Measurements from ENCODE around the gene DDX10.

The DDX10 gene

DNA sequence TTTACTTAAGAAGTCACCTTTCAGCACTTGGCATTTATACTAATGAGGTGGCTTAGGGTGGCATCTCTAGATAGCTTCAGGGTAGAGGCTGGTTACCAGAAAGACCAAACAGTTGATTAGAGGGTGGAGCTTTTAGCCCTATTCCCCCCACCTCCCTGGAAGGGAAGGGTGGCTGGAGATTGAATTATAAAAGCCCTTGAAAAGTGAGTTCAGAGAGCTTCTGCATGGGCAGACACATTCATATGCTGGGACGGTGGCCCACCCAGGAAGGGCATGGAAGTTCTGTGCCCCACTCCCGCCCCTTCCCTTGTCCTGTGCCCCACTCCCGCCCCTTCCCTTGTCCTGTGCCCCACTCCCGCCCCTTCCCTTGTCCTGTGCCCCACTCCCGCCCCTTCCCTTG, 244.2 kb downstream of the DDX10 start:
- H3K4me3 ChIP-seq (ENCODE audit: low read length), result no peak overlapping the region
- TF ChIP-seq, protein P1, sequence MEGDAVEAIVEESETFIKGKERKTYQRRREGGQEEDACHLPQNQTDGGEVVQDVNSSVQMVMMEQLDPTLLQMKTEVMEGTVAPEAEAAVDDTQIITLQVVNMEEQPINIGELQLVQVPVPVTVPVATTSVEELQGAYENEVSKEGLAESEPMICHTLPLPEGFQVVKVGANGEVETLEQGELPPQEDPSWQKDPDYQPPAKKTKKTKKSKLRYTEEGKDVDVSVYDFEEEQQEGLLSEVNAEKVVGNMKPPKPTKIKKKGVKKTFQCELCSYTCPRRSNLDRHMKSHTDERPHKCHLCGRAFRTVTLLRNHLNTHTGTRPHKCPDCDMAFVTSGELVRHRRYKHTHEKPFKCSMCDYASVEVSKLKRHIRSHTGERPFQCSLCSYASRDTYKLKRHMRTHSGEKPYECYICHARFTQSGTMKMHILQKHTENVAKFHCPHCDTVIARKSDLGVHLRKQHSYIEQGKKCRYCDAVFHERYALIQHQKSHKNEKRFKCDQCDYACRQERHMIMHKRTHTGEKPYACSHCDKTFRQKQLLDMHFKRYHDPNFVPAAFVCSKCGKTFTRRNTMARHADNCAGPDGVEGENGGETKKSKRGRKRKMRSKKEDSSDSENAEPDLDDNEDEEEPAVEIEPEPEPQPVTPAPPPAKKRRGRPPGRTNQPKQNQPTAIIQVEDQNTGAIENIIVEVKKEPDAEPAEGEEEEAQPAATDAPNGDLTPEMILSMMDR (IDR thresholded peaks at IDR 0.05; ENCODE audit: insufficient read depth, low read depth, low read length, missing control alignments), result no peak
- no peak for DNase-seq (ENCODE audit: low read depth)

DNA sequence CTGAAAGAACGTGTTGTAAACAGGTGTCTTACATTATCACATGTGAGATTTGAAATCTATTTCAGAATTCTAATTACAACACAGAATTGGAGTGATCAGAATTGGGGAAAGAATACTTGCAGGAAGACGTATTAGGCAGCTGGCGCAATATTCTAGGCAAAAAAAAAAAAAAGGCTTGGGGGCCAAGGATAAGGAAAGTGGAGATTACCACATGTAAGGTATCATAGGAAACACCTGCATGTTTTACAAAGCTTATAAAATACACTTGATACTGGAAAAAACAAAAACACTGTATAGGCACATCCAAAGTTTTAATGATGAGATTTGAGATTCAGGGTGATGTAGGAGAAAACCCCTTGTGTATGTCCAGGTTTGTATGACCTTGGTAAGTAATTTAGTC, 245.1 kb downstream of the DDX10 start:
- DNase-seq (ENCODE audit: low read depth), result no peak
- H3K4me3 ChIP-seq (ENCODE audit: low read length), result no peak overlapping the region
- TF ChIP-seq, protein P1 (IDR thresholded peaks at IDR 0.05; ENCODE audit: insufficient read depth, low read depth, low read length, missing control alignments), result no peak

DNA sequence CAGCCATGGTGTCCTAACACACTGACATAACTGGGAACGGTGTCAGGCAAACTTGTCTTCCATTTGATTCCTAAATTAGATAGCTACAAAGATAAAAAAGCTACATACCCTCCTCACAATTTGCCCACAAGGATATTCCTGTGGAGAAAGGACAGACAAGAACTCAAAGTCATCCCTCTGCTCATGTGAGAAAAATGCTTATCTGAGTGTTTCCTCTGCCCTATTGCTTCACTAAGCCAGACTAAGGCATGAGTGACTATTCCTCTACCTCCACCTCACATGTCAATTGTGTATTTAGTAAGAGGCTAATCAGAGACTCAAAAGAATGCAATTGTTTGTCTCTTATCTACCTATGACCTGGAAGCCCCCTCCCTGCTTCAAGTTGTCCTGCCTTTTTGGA, 247.7 kb downstream of the DDX10 start:
- TF ChIP-seq, protein P1 (IDR thresholded peaks at IDR 0.05; ENCODE audit: insufficient read depth, low read depth, low read length, missing control alignments), result no peak
- no peak overlapping the region for H3K4me3 ChIP-seq (ENCODE audit: low read length)
- peak; percentile 70 for DNase-seq (ENCODE audit: low read depth)

DNA sequence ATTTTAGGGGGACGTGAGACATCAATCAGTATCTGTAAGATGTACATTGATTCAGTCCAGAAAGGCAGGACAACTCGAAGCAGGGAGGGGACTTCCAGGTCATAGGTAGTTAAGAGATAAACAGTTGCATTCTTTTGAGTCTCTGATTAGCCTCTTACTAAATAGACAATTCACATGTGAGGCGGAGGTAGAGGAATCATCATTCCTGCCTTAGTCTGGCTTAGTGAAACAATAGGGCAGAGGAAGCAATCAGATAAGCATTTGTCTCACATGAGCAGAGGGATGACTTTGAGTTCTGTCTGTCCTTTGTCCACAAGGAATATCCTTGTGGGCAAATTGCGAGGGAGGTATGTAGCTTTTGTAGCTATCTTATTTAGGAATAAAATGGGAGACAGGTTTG, 248.3 kb downstream of the DDX10 start:
- H3K4me3 ChIP-seq (ENCODE audit: low read length), result no peak overlapping the region
- DNase-seq (ENCODE audit: low read depth), result no peak
- TF ChIP-seq, protein P1 (IDR thresholded peaks at IDR 0.05; ENCODE audit: insufficient read depth, low read depth, low read length, missing control alignments), result no peak

DNA sequence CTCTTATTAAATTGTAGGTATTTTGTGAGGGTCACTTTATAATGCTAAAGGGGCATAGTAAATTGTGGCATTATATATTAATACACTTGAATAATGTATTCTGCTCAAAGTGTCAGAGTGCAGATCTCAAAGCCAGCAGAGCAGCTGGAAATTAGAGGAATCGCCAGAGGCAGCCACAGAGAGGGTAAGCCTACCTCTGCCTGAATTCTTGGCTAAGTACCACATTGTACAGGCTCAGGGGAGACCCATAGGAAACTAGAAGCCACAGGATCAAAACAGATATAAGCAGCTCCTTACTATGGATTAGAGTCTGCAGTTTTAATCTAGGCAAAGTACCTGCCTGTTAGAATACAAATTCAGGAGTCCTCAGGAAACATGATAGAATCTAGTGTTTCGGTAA, 249.3 kb downstream of the DDX10 start:
- TF ChIP-seq, protein P1 (IDR thresholded peaks at IDR 0.05; ENCODE audit: insufficient read depth, low read depth, low read length, missing control alignments), result no peak
- H3K4me3 ChIP-seq (ENCODE audit: low read length), result no peak overlapping the region
- no peak for DNase-seq (ENCODE audit: low read depth)

DNA sequence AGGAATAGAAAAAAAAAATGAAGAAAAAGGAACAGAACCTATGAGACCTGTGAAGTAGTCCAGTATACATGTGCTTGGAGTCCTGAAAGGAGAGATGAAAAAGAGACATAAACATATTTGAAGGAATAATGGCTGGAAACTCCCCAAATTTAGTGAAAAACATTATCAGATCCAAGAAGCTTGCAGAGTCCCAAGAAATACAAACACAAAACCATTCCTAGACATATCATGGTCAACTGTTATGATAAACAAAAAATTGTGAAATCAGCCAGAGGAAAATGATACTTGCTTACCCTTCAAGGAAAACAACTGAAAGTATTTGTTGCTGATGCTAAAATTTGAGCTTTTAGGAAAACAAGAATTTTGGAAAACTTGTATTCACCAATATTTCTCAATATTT, 250.1 kb downstream of the DDX10 start:
- TF ChIP-seq, protein P1 (IDR thresholded peaks at IDR 0.05; ENCODE audit: insufficient read depth, low read depth, low read length, missing control alignments), result no peak
- DNase-seq (ENCODE audit: low read depth), result no peak
- no peak overlapping the region for H3K4me3 ChIP-seq (ENCODE audit: low read length)

DNA sequence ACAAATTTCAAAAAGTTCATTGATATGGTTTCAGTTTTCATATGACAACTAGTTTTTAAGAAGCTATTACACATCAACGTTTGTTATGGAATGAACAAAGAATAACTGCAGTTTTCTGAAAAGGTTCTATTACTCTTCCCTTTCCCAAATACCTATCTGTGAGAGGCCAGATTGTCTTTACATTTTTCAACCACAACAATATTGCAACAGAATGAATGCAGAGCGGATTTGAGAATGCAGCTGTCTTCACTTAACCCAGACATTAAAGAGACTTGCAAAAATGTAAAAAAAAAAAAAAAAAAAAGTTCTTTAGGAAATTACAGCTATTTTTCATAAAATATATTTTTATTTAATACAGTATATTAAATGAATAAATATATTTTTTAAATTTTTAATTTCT, 250.8 kb downstream of the DDX10 start:
- no peak for DNase-seq (ENCODE audit: low read depth)
- no peak overlapping the region for H3K4me3 ChIP-seq (ENCODE audit: low read length)
- TF ChIP-seq, protein P1 (IDR thresholded peaks at IDR 0.05; ENCODE audit: insufficient read depth, low read depth, low read length, missing control alignments), result no peak

All from epithelial cell of esophagus (primary cell).